Cardiac septum (tissue), 1 donor: ENCODE results near the gene DTWD1. TPM values are rescaled to one million over a fixed set of nuclear protein-coding genes. Genes with fewer than 3 reads are reported as not detected.
"Not testable (repeated sequence)": the region's sequence is repeated elsewhere in the genome, so short reads cannot be mapped to it uniquely, and the experiment has no call there.

Experiments
- DNase-seq: peaks from one replicate; pipeline ENCODE4 v3.0.0-alpha.2; 2020; ENCODE audit warnings: low spot score
- intact Hi-C: fragments of 100-400 bp; cut with DNase I; formaldehyde crosslinking; loops from one replicate; pipeline ENCODE4 v1.14.0; 2022
- total RNA-seq: library from RNA; stranded (reverse); fragmentation: NEBNext Ultra II Directional; extraction: Animal tissue kit (Norgen Biotek cat#: 25700); gene quantifications from one replicate; pipeline ENCODE4 v1.2.1, GENCODE V29; 2021
- donor health status: DM: no; HTN: no; CAD: no.

The DTWD1 gene
- total RNA-seq, 1 donor from 2014 or later: 14.3 TPM

DNA sequence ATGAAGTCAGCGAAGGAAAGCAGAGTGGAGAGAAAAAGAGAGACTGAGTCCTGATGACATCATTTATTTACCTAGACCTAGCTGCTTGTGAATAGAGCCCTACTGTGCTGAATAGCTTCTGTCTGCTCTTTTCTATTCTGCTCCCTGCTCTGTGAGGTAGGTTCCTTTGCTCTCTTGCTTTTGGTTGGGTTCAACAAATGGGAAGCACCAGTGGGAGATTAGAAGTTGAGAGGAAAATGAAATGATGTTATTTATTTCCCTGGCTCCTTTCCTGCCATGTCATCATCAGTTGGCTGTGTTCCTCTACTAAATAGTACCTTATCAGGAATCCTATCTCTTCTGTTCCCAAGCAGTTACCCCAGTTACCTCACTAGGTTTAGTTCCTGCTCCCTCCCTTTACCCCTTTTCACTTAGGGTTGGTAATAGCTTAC, 23.5 kb downstream of the DTWD1 start:
- no peak for DNase-seq
- intact Hi-C loops: no loop called here

DNA sequence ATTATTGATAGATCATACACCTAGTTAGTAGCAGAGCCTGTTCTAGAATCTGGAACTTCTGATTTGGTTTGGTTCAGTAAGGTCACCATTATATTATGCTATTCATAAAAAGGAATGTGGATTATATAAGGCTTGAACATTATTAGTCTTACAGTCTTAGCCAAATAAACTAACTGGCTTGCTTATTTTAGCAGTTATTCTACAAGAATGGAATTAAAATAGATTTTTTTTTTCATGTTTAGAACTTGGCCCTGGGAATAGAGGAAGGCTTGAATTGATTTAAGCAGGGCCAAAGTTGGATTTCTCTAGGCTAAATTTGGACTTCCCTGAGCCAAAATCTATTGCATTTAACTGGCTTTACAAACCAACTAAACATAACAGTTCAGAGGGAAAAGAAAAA, 24.4 kb downstream of the DTWD1 start:
- intact Hi-C loops: no loop called here
- DNase-seq: no peak

DNA sequence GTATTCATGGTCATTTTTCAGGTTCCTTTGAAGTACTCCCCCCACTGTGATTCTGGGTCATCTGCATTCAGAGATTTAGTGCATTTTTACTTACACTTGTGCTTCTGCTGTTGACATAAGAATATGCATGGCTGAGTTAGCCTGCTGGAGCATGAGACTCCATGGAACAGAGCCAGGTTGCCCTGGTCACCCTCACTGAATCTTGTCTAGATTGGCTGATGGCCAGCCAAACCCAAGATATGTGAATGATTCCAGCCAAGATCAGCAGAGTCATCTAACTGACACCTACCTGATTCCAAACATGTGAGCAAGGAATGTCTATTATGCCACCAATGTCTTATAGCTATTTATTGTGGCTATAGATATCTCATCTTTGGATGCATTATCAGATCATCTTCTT, 25.1 kb downstream of the DTWD1 start:
- intact Hi-C loops: no loop called here
- no peak for DNase-seq

DNA sequence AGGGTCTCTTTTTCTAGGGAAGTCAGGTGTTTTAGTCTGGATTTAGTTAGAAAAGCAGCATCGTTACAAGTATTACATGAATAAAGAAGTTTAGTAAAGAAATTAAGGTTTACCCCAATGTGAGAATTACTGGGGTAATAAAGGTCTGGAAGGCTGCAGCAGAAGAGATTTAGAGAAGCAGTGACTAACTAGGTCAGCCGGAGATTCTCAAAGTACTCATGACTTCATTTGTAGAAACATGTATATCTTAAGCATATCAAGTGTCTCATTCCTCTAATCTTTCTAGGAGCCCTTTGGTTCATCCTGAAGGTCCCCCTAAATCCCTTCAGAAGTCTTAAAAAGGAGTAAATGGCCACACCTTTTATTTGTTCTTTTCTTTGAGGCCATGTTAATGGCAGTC, 26.0 kb downstream of the DTWD1 start:
- DNase-seq: no peak
- intact Hi-C loops: no loop called here

DNA sequence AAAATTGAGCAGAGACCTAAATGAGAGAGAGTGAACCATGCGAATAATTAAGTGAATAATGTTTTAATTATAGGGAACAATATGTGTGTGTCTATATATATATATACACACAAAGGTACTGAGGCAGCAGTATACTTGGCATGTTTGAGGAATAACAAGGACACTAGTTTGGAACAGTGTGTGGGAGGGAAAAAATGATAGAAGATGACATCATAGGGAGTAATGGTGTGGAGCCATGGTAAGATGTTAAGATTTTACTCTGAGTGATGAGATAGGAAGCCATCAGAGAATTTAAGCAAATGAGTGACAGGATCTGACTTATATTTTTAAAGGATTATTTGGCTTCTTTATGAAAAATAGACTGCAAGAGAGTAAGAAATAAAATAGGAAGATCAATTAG, 29.1 kb downstream of the DTWD1 start:
- DNase-seq: no peak
- intact Hi-C loops: no loop called here

DNA sequence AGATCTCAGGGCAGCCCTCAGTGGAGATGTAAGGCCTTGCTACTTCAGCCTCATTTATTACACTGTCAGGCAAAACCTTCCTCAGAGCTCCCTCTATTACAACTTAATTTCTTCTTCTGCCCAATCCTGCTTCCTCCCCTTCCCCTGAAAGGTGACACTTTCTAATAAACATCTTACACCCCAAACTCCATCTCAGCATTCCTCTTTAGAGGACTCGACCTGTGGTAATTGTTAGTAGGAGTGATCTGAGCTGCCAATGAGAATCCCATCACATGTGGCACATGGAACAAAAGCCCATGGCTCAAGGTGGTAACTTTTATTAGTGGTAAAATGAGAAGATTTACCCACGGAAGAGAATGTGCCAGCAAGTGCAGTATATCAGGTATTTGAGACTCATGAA, 29.8 kb downstream of the DTWD1 start:
- no peak for DNase-seq
- intact Hi-C loops: no loop called here

DNA sequence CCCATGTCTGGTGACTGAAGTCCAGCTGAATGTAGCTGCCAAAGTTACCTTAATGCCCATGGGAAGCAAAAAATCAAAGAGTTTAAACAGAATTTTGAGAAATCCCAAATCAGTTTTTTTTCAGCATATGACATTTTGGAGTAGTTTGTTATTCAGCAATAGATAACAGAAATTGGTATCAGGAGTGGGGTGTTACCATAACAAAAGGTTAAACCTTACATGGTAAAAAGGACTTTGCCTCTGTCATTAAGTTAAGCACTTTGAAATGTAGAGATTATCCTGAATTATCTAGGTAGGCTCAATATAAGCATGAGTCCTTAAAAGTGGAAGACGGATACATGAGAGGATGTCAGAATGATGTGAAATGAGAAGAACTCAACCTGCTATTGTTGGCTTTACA, 32.1 kb downstream of the DTWD1 start:
- no peak for DNase-seq
- intact Hi-C loops: no loop called here

DNA sequence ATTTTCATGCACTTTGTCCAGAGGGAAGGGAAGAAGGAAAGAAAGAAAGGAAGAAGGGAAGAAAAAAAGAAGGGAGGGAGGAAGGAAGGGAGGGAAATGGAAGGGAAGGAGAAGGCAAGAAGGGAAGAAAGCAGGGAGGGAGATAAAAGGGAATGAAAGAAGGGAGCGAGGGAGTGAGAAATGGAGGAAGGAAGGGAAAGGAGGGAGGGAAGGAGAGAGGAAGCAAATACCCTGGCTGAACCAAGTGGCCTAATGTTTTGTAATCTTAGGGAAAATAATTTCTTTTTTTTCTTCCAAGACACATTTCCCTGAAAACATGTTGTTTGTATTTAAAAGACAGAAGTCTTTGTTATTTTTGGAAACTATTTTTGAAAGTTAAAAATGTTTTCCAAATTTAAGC, 35.9 kb downstream of the DTWD1 start:
- DNase-seq: no peak
- intact Hi-C loops: no loop called here

DNA sequence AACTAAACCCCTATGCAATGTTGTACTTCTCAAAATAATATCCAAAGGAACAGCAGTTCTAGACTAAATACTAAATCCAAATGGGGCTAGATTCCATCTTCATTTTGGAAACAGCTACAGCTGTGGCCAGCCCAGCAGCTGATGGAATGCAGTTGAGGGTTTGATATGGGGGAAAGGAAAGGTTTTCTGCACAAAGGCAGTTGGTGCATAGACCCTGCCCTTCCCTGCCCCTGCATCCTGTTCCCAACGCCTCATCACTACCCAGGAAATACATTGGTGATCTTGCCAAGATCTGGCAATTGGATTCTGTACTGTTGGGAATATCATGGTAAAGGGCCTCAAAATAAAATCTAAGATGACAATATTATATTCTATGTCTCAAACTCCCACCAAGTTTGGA, 43.9 kb downstream of the DTWD1 start:
- intact Hi-C loops: no loop called here
- no peak for DNase-seq

DNA sequence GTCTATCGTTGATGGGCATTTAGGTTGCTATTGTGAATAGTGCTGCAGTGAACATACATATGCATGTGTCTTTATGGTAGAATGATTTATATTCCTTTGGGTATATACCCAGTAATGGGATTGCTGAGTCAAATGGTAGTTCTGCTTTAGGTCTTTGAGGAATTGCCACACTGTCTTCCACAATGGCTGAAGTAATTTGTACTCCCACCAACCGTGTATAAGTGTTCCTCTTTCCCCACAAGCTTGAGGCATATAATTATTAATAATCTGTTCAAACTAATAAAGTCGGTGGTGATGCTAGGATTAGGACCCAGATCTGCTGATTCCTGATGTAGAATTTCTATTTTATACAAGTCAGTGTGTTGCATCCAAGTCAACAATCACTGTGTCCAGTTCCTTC, 45.6 kb downstream of the DTWD1 start:
- intact Hi-C loops, DNase-seq: not testable (repeated sequence)

DNA sequence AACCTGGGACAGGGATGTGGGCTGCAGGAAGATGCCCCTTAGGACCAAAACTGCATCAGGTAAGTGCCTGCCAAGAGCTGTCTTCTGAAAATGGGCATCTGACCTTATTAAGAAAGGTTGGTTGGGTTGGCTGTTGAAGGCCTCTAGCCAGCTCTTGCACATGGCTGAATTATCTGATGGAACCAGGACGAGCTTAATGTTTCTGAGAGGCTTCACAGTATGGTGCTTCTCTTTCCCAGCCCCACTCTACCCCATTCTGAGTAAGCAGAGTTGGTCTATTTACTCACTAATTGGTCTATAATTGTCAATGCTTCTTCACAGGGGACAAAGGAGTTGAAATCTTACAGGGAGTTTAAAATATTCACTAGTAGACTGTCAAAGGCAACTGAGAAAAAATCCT, 48.4 kb downstream of the DTWD1 start:
- no peak for DNase-seq
- intact Hi-C loops: no loop called here

DNA sequence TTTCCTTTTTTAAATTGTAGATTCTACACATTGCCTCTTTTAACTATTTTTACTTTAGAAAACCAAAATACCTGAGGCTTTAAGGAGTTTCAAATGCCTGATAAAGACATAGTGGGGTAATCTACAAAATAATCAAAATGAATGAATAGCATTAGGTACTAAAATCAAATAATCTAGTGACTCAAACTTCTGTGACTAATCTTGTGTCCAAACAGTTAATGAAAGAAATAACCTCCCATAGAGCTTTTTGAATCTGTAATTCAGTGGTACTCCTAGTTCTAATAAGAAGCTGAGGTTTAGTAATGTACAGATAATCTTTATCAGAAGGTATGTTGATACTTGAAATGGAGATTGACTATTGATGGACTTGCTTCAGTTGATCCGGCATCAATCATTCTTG, 53.0 kb downstream of the DTWD1 start:
- DNase-seq: no peak
- intact Hi-C loops: no loop called here

DNA sequence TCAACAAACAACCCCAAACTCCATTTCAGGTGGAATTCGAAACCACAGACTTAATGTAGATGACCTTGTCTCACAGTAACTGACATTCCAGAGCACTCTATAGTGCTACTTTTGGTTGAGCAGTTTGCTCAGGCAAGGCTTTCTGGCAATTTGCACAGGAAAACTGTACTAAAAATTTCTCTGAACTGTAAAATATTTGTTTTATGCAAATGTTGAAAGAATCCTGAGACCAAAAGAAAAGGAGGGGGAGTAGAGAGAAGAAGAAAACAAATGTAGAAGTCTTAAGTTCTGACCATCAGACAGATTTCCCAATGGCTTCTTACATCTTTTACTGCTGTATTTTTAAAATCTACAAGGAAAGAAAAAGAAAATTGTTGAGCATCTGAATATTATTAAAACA, 53.5 kb downstream of the DTWD1 start:
- intact Hi-C loops: no loop called here
- no peak for DNase-seq

DNA sequence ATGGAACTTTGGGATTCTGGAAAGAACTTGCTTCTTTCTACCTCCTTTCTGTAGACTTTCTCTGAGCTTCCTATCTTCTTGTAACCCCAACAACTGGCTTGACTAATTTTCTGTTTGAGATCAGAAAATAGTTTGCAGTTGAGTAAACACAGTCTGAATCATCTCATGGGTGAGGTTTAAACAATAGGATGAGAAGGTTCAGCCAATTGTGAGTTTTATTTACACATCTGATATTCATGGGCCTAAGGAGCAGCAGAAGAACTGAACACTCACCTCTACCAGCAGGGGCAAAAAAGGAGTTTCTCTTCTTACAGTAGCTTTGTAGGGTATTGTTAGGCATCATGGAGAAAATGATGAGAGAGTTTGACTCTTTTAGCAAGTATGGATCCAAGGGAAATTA, 54.2 kb downstream of the DTWD1 start:
- DNase-seq: no peak
- intact Hi-C loops: no loop called here

DNA sequence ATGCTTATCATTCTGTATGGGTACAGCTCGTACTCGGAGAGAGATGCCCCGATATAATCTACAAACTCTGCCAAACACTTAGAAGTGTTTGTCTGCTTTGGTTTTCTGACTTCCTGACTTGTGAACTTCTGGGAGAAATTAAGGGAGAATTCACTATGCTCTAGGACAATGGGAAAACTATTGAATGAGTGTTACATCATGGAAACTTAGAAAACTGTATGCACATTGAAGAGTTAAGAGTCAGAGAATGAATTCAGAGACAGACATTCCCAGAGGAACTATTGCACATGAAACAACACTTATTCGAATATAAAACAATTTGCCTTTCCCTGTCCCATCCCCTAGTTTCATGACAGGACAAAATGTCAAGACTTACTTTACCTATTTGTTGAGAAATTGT, 57.8 kb downstream of the DTWD1 start:
- DNase-seq: no peak
- intact Hi-C loops: no loop called here

DNA sequence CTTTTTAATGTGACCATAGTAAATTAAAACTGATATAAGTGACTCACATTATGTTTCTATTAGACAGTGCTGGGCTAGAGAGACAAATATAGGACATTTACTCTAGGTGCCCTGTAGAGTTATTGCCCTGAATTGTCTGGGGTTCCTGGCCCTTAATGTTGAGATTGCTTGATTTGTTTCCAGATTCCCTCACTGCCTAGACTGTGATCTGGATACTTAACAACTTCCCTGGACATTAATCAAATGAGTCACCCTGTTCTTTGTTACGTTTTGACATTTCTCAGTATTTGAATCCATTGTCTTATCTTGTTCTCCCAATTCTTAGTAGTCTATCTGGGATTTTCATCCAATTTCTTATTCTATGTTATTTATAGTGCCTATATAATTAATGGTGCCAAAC, 65.8 kb downstream of the DTWD1 start:
- DNase-seq: no peak
- intact Hi-C loops: no loop called here

DNA sequence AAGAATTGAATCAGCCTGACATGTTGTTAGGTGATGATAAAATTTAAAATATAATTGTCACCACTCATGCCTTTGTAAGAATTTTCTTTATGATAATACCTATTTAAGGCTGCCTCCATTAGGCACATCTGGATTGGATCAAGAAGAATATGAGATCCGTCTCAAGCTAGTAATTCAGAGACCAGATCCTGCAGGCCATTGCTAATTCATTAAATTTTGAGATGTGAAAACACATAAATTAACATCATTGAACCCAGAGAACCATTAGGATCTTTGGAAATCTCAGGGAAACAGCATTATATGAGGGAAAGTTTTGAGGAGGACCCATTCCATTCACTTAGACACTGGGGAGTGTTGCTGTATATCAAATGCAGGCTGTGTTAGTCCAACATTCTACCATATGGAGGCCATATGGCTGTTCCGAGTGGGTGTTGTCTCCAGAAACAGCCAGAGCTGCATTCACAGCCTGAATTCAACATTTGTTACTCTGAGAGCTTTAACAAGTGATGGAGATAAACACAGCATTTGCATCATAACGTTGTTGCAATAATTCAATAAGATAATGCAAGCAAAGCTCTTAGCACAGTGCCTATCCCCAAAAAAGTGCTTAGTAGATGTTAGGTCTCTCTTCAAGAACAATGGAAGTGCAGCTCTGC, 67.4 kb downstream of the DTWD1 start:
- no peak for DNase-seq
- intact Hi-C loops: no loop called here

DNA sequence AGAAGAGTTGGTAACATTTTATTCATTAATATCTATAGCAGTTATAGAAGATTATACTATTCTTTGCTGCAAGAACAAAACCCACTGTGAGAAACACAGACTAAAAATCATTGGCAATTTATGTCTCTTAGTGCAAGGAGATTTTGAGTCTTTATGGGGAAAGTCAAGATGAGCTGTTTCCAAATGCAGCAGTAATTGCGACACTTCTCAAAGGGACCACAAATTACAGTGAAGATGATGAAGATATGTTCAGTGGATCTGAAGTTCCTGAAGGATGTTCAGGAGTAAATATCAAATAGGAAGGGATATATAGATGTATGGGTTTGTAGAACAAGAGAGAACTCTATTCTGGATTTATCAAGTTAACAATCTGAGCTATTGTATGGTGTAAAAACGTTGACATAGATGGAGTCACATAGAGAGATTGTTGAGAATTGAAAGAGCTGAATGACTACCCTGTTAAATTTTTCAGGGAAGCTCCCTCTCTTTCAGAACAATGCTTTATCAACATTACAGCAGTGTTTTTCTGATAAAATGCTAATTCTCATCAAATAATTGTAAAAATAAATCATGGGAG, 71.8 kb downstream of the DTWD1 start:
- DNase-seq: no peak
- intact Hi-C loops: no loop called here

DNA sequence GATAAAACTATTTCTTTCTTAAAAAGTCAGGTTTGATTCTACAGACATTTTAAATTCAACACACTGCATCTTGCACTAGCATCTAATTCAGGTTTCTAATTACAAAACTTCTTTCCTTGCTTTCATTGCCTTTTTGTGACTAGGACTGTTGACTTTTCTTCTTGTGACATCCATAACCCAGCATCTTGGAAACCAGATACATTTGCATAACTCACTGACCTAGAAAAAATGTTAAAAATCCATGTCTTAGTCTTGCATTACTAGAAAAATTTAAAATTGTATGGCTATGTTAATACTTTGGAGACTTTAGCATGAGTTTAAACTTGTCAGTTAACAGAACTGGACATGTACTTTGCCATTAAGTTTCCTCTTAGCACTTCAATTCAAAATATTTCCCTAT, 72.7 kb downstream of the DTWD1 start:
- intact Hi-C loops: no loop called here
- no peak for DNase-seq

DNA sequence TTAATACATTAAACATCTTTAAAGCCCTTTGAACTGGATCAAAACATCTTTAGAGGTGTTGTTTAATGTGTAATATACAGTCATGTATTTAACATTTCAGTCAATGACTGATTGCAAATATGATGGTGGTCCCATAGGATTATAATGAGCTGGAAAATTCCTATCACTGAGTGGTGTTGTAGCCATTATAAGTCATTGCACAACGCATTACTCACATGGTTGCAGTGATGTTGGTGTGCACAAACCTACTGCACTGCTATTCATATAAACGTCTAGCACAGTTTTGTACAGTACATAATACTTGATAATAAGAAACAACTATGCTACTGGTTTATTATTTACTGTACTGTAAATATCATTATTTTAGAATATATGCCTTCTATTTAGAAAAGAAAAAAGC, 75.6 kb downstream of the DTWD1 start:
- no peak for DNase-seq
- intact Hi-C loops: no loop called here

DNA sequence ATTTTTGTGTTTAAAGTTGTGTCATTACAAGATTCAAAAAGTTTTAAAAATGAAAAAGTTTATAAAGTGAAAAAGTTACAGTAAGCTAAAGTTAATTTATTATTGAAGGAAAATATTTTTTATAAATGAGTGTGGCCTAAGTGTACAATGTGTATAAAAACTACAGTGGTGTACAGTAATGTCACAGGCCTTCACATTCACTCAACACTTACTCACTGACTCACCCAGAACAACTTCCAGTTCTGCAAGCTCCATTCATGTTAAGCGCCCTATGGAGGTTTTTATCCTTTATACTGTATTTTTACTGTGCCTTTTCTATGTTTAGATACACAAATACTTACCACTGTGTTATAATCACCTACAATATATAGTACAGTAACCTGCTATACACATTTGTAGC, 76.3 kb downstream of the DTWD1 start:
- intact Hi-C loops: no loop called here
- DNase-seq: no peak

DNA sequence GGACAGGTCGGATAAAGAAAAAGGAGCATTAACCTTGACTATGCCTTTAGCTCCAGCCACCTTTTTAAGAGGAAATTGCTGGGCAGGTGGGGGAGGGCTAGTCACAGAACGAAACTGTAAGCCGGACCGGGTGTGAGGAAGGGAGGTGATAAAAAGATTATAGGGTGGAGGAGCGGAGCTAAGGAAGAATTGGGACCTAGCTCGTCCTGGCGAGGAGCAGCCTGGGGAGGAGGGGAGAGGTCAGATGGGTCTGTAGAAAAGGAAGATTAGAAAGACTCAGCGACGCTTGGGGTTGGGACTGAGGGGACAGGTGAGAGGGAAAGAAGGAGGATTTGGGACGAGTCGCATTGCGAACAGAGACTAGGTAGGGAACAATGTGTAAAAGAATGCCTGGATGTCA, 82.1 kb downstream of the DTWD1 start:
- intact Hi-C loops, DNase-seq: not testable (repeated sequence)
